Stimulated activated CD8-positive, alpha-beta memory T cell treated with anti-CD3 and anti-CD28 coated beads, Interleukin-15, amount 100 ng/mL, for 48 hours (primary cell): ENCODE measurements around the gene RGS21.
"Not testable (repeated sequence)": the region's sequence is repeated elsewhere in the genome, so short reads cannot be mapped to it uniquely, and the experiment has no call there.

ENCODE experiments used
- DNase-seq, 2 donors: peaks; one replicate each; pipeline ENCODE4 v3.0.0-alpha.2; 2020; ENCODE audit warnings: low read depth in 2 of 2

Gene RGS21

DNA sequence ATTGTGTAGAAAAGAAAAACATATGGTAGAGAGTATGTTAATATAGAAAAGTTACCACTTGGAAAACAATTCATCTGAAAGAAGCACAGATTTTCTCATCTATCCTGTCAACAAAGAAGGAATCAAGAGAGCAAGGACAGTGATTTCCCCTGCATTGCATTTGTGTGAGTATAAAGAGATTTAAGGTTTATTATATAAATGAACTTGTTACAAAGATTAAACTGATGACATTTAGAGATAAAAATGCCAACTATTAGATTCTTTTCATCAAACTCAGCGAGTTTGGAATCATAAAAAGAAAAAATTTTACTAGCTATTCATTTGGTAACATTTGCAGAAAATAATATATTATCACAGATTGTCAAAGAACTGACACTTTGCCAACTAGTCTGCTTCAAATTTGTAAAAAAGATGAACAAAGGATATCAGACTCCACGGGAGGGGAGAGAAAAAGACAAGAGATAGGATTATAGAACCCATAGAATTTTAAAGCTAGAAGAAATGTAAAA lies at the start of gene RGS21:
TSS of gene RGS21 (plus strand) at position 51 of the 509 bp plus-strand sequence. CDS start 26,045 bp downstream, outside the sequence.
- no peak for DNase-seq

- DNase-seq, result no peak
Measured at GRCh38 chr1:192268468-192269052, 48.2 kb upstream of the RGS21 start.

DNA sequence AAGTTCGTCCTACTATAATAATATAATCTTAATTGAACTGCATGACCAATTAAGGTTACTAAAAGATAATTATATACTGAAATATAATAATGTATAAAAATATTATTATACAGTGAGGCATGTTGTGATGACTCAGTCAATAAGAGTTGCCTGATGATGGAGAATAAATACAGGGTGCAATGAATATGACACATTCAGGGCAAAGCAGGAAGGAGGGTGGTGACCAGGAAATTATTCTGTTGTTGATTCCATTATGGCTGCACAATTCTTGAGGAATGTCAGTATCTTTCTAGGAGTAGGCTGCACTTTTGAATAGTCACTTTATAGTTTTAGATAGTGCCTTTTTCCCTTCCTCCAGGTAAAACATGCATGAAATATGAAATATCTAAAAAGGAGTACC lies 46.4 kb upstream of the RGS21 start:
- DNase-seq, result no peak

DNA sequence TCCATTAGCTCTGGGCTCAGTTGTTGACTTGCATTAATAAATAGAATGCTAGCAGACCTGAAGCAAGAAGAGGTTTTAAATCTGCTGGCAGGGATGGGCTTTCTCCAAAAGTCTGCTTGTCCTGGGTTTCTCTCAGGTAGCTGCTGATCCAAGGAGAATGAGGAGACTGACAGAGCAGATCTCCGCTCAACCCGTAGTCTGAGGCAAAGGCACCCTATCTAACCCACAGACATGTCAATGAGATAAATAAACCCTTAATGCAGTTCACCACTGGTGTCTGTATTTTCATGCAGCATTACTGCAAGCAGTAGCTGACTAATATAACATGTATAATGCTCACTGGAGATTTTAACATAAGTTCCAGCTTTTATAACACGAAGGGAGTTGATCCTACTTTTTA lies 44.1 kb upstream of the RGS21 start:
- no peak for DNase-seq

GRCh38 chr1:192274588-192274987 lies 42.2 kb upstream of the RGS21 start:
- DNase-seq, result no peak

DNA sequence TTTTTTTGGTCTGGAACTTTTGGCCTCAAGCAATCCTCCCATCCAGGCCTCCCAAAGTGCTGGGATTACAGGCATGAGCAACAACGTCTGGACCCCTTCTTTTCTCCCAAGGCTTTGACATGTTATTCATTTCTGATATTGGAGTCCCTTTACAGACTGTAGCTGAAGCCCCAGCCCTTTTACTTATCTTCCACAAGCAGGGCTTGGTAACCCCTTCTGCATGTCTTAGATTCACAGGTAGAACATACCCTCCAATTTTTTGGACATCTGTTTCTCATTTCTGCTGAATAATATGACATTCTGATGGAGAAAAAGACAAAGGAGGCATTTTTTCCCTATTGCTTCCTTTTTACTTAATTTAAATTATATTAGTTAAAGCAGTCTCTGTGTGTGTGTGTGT lies 39.2 kb upstream of the RGS21 start:
- no peak for DNase-seq

DNA sequence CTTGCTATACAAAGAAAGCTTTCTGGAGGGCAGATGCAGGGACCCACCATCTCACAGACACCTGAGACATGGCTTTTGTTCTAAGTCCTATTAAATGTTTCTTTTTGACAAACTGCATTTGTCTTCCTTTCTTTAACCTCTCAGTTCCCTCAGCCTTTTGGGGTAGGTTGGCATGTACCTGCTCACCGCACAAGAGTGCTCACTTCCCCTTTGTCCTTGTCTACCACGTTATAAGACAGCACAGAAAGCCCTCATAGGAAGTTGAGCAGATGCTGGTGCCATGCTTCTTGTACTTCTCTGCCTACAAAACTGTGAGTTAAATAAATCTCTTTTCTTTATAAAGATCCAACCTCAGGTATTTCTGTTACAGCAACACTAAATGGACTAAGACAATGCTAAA lies 31.9 kb upstream of the RGS21 start:
- no peak for DNase-seq

- DNase-seq, result no peak
Measured at GRCh38 chr1:192303029-192303428, 13.8 kb upstream of the RGS21 start.

GRCh38 chr1:192308314-192308713 lies 8.5 kb upstream of the RGS21 start:
- DNase-seq, result not testable (repeated sequence)

GRCh38 chr1:192311281-192311680 lies 5.5 kb upstream of the RGS21 start:
- no peak for DNase-seq

DNA sequence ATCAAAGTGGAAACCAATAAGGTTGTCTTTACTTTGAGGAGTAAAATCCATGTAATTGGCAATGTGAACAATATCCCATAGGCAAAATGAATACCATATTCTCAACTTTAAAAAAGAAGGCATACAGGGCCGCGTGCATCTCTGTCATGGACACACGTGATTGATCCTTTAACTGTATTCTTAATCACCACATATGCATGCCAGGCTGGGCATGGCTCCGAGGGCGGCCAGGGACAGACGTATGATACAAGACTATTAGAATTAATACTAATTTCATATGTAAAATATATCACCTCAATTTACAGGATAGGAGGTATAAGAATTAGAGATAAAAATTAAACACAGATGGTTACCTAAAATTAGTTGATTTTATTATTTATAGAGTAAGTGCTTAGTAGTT lies 11.2 kb downstream of the RGS21 start:
- no peak for DNase-seq

DNA sequence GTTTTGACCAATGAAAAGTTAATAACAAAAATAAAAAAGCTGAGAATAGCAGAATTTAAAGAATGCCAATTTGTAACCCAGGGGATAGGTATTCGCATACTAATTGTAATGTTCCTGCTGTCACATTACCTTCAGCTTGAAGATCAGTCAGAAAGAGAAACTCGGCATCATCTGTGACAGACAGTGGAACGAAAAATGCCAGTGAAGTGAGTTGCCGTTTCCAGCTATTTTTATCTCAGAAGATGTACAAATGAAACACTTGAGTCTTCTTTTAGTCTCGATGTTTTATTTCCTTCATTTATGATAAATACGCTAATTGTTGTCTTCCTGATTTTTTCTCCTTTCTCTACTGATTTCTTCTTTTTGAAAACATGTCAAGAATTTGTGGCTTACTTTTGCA lies 26.1 kb downstream of the RGS21 start:
- no peak for DNase-seq

GRCh38 chr1:192343344-192343743 lies 26.6 kb downstream of the RGS21 start:
- no peak for DNase-seq

DNA sequence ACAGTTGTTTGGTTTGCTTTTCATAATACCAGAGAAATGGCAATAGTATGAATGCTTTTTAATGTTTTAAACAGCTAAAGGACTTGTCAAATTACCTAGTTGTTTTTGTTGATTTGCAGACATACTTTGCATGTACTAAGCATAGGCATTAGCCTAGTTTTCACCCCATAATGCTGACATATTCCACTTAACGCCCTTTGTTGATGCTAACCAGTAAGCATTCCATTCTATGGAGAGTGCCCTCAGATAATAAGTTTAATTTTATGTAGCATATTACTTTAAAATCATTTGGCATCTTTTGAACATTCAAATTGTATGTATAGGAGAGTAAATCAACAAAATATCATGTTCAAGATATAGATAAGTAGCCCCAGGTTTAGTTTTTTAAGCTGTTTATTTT lies 32.5 kb downstream of the RGS21 start:
- no peak for DNase-seq

- no peak for DNase-seq
Measured at GRCh38 chr1:192350356-192350755, 33.6 kb downstream of the RGS21 start.

DNA sequence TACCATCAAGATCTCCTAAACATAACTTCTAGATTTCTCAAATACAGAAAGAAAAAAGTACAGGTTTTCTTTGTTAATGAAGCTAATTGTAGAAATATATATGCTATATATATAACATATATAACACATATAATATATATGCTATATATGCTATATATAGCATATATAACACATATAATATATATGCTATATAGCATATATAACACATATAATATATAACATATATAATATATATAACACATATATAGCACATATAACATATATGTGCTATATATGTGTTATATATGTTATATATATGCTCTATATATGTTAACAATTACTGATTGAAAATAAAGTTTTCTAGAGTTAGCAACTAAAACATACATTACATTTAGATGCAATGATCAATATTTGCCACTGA lies 34.8 kb downstream of the RGS21 start:
- DNase-seq, result no peak

- DNase-seq, result no peak
Measured at GRCh38 chr1:192357924-192358323, 41.1 kb downstream of the RGS21 start.

DNA sequence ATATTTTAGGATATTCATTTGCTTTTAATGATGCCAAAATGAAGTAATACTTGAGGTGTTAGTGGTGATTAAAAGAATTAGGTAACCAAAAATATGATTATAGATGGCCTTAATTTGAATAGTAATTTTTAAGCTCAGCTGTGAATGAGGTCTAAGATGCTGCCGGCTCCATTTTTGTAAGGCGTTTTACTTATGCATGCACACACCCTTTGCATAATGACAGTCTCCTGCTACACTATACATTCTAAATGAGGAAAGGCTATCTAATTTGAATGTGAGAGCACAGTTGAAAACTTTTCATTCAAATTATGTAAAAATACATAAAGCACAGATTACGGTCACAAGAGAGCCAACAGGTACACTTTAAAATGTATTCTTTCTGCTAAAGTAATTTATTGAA lies 41.6 kb downstream of the RGS21 start:
- DNase-seq, result no peak

- DNase-seq, result no peak
Measured at GRCh38 chr1:192358822-192359221, 42.0 kb downstream of the RGS21 start.

DNA sequence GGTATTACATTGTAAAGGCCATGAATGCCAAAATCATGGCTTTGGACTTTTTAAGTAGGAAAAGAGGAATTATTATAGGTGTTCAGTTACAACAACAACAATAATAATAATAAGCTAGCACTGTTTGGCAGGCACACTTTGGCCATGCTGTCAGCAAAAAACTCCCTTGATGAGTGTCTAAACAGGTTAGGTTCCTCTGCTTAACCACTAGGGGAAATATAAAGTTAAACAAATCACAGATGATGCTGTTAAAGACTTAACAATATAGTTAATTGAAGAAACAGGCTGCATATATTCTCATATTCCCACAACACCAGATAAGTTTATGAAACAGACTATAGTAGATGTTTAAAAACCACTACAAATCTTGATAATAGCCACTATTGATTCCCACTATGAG lies 46.4 kb downstream of the RGS21 start:
- no peak for DNase-seq

- DNase-seq, result no peak
Measured at GRCh38 chr1:192367436-192367835, 50.6 kb downstream of the RGS21 start.

GRCh38 chr1:192375306-192375705 lies 58.5 kb downstream of the RGS21 start:
- no peak for DNase-seq

- no peak for DNase-seq
Measured at GRCh38 chr1:192376374-192376773, 59.6 kb downstream of the RGS21 start.

DNA sequence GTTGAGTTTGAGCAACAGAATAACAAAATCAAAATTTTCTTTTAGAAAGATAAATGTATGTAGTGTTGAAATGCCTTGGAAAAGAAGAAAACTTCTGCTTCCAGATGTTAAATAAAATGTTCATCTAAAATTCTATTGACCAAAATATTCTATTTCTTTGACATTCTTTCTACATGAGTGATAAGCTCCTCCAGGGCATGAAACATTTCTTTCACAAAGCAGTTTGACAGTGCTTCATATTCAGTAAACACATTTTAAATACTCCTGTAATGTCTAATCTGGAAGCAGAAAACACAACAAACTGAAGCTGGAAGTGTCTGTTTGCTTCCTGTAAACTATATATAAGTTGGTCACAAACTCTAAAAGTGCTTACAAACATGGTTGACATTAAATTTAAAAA lies 61.5 kb downstream of the RGS21 start:
- no peak for DNase-seq
